ENCODE measurements around the gene OR6J1.
"Not testable (repeated sequence)": the region's sequence is repeated elsewhere in the genome, so short reads cannot be mapped to it uniquely, and the experiment has no call there.

Gene OR6J1

GRCh38 chr14:22607291-22607690 is 36.9 kb downstream of the OR6J1 start:
- DNase-seq (ENCODE audit: low read depth in 2 of 2, low spot score in 1 of 2), result no peak

- no peak for DNase-seq (ENCODE audit: low read depth in 2 of 2, low spot score in 1 of 2)
Measured at GRCh38 chr14:22606380-22606779, 37.8 kb downstream of the OR6J1 start.

DNA sequence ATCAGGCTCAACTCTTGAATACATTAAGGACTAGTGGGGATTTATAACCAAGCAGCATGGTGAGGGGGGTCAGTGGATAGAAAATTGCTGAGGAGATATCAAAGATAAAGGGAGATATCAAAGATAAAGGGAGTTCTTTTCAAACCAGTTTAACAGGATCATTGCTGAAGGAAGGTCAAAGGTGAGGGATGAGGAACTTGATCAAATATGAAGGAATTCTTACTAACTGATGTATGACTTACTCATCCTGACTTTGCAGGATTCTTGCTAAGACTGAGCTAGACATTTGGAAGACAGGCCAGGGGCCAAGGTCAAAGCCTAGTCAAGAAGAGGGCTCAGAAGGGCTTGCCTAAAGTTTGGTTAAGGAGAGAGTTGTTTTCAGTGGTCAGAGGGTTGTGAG is 41.3 kb downstream of the OR6J1 start:
- no peak for DNase-seq (ENCODE audit: low read depth in 2 of 2, low spot score in 1 of 2)

DNA sequence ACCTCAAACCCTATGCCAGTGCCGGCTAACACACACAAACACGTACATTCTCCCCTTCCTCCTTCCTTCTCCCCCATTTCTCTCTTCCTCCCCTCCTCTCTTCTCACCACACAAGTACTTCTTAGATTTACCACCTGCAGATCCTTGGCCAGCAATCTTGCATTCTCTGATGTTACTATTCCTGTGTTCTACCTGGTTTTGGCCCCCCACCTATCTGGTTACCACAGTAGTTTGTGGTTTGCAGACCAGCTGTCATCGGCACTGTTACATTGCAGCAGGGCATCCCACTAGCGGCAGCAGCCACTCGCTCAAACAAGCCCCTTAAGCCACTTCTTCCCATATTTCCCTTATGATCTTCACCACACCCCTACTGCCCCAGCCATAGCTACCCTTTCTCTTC is 42.2 kb downstream of the OR6J1 start:
- DNase-seq (ENCODE audit: low read depth in 2 of 2, low spot score in 1 of 2), result no peak

DNA sequence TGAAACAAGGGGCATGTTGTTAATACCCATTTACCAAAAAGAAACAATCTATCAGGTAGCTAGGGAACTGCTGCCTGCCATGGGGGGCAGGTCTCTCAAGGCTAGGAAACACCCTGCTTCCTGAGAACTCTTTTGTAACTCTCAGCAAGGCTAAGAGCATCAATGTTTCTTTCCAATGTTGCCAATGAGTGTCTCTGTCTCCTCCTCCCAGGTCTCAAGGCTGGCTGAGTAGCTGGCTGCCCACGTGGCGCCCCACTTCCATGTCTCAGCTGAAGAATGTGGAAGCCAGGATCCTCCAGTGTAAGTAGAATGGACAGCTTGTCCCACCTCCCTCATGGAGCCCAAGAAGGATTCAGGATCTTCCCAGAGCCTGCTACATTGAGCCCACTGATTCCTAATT is 42.7 kb downstream of the OR6J1 start:
- no peak for DNase-seq (ENCODE audit: low read depth in 2 of 2, low spot score in 1 of 2)

DNA sequence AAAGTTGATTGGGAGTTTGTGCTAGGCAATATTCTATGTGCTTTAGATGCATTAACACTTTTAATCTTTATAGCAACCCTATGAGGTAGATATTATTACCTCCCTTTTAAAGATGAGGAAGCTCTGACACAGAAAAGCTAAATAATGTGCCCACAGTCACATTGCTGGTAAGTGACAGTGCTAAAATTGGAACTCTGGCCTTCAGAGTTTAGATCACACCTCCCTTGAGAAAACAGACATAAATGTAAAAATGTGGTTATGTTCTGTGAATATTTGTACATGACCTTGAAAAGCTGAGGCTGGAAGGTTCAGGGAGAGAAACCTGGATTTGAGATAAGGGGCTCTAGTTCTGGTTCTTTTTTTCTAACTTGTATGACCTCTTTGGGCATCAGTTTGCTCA is 44.1 kb downstream of the OR6J1 start:
- DNase-seq (ENCODE audit: low read depth in 2 of 2, low spot score in 1 of 2), result no peak

DNA sequence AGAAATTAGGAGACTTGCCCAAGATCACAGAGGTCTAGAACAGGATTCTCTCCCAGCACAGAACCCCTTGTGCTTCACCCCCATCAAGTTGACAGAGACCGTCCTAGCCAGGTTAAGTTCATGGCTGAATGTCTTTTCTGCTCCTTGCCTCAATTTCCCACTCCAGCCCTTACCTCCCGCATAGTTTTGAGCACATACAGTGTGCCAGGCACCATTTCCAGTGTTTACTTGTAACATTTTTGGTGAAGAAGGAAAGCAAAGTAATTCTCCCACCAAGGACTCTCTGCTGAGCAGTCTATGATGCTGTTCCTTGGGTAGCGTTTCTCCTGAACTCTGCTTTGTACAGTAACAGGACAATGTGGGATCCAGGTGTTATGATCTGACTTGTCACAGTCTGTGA is 44.8 kb downstream of the OR6J1 start:
- no peak for DNase-seq (ENCODE audit: low read depth in 2 of 2, low spot score in 1 of 2)

- no peak for DNase-seq (ENCODE audit: low read depth in 2 of 2, low spot score in 1 of 2)
Measured at GRCh38 chr14:22598896-22599244, 45.3 kb downstream of the OR6J1 start.

GRCh38 chr14:22598099-22598895 is 45.9 kb downstream of the OR6J1 start, which contains the start of gene ABHD4:
Gene ABHD4 (plus strand): TSS chr14:22598300. CDS start chr14:22598307, 7 bp downstream.
- peak in 1 of 2 donors; percentile 27 for DNase-seq (ENCODE audit: low read depth in 2 of 2, low spot score in 1 of 2)

DNA sequence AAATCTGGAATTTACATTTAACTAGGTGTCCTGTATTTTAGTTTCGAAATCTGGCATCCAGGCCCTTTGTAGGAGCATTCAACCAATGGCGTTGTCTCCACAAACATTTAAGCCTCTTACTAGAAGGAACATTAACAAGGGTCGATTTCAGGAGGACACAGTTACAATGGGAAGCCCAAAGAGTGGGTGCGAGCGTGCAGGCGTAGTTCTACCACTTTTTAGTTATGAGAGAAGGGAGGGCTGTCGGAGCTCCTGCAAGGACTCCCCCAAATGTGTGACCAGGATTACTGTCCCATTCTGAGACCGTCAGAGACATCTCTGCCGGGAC is 46.4 kb downstream of the OR6J1 start:
- no peak for DNase-seq (ENCODE audit: low read depth in 2 of 2, low spot score in 1 of 2)

- DNase-seq (ENCODE audit: low read depth in 2 of 2, low spot score in 1 of 2), result no peak
Measured at GRCh38 chr14:22597265-22597664, 46.9 kb downstream of the OR6J1 start.

DNA sequence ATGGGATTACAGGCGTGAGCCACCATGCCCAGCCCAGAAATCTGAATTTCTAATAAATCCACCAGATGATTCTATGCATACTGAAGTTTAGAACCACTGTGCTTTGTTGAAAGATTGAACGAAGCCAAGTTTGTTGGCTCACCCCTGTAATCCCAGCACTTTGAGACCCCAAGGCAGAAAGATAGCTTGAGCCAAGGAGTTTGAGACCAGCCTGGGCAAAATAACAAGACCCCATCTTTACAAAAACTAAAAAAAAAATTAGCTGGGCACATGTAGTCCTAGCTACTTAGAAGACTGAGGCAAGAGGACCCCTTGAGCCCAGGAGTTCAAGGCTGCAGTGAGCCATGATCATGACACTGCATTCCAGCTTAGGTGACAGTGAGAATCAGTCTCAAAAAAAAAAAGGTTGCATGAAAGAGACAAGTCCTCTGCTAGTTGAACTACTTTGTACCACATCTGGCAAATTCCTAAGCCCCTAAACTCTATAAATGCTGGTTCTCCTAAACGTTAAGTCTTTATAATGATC is 47.7 kb downstream of the OR6J1 start:
- DNase-seq (ENCODE audit: low read depth in 2 of 2, low spot score in 1 of 2), result no peak

DNA sequence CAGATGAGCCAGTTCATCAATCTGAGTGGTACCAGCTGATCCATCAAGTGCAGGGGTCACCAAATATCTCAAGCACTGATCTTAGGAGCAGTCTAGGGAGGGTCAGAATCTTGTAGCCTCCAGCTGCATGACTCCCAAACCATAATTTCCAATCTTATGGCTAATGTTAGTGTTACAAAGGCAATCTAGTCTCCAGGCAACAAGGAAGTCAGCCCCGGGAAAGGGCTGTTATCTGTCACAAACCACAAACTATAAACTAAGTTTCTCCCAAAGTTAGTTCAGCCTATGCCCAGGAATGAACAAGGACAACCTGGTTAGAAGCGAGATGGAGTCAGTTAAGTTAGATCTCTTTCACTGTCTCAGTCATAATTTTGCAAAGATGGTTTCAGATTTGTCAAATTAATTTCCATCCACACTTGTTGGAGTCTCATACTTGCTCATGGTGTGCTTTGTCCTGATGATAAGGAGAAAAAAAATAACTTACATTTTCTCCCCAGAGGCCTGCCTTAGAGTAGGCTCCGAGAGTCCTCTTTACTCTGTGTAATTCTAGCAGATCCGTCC is 49.9 kb downstream of the OR6J1 start:
- no peak for DNase-seq (ENCODE audit: low read depth in 2 of 2, low spot score in 1 of 2)

- DNase-seq (ENCODE audit: low read depth in 2 of 2, low spot score in 1 of 2), result no peak
Measured at GRCh38 chr14:22593601-22594000, 50.6 kb downstream of the OR6J1 start.

DNA sequence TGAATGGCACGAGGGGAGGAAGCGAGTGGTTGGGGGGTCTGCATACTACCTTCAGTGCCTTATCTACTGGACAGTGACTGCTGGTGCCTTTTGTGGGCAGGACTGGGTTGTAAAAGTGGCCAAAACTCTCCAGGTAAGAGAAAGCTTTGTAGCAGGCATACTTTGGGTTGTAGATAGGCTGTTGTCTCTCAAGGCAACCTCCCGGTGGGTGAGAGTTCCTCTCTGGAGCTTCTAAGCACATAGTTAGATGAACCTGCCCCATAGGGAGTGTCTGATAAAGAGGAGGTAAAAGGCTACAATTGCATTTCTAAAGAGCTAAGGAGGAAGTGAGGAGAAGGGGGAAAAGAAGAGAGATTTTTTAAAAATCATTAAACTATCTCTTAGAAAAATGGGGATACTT is 51.0 kb downstream of the OR6J1 start:
- DNase-seq (ENCODE audit: low read depth in 2 of 2, low spot score in 1 of 2), result no peak

DNA sequence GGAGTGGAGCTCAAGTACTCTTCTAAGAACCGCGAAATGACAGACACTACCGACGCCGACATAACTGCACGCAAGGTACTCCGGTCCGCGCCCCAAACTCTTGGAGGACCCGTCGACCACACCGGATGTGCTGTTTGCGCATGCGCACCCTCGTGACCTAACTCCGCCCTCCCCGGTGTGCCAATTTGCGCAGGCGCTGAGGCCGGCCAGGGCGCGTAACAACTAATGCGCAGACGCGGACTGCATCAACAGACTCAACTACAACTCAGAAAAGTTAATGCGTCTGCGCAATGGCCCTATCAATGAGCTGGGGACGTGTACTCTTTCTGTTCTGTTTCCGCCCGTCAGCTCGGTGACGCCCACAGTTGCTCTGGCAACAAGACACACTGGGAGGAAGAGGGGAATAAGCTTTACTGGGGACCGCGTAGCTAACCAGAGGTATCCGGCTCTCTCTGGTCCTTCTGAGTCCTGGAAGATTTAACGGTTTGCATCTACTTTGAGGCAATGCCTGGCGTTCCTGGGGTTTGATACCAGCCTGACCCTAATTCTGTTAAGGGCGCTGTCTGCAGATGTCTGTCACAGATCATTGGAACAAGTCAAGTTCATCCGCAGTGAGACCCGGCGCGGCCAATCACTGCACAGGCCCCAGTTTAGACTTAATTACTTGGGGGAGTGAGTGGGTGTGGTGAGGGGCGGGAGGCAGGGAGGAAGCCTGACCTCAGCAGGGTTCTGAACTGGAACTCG is 54.9 kb downstream of the OR6J1 start, which contains the start of gene DAD1:
Gene DAD1 (minus strand): TSS at position 129 of the 744 bp plus-strand sequence. CDS start 67 bp downstream, at position 62.
- DNase-seq (ENCODE audit: low read depth in 2 of 2, low spot score in 1 of 2), result peak; percentile 98 to 99

- no peak for DNase-seq (ENCODE audit: low read depth in 2 of 2, low spot score in 1 of 2)
Measured at GRCh38 chr14:22588526-22589095, 55.5 kb downstream of the OR6J1 start.

DNA sequence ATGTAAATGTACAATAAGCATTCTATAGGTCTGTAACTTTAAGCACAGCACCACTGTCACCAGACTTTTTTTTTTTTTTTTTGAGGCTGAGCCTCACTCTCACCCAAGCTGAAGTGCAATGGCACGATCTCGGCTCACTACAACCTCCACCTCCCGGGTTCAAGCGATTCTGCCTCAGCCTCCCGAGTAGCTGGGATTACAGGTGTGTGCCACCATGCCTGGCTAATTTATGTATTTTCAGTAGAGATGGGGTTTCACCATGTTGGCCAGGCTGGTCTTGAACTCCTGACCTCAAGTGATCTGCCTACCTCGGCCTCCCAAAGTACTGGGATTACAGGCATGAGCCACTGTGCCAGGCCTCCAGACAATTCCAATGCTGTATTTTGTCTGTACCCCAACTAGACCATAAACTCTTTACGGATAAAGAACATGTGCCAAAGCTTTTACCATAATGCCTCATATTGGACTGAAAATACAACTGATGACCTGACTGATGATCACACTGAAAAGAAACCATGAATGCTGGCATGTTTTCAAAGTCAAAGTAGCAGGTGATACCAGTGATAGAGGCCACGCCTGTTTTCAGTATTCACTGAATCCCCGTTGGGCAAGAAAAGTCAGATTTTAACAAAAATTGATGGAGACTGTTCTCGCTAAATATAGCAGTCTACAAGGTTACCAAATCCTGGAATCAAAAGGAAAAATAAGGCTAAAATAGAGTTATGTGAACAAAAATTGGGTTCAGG is 56.3 kb downstream of the OR6J1 start:
- DNase-seq (ENCODE audit: low read depth in 2 of 2, low spot score in 1 of 2), result not testable (repeated sequence)

- no peak for DNase-seq (ENCODE audit: low read depth in 2 of 2, low spot score in 1 of 2)
Measured at GRCh38 chr14:22587247-22587646, 56.9 kb downstream of the OR6J1 start.

DNA sequence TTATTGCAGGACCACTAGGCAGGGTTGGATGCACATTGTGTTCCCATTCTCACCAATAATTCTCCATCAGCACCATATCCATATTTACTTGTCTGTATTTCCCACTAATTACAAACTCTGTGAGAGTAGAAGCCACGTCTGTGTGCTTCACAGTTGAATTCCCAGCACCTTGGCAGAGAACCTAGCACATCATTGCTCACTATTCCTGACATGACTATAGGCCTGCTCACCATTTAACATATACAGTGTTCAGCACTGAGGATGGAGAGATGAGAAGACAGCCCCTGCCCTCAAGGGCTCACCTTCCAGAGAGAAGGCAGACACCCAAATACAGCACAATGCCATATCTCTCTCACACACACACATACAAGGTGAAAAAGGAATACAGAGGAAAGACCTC is 60.2 kb downstream of the OR6J1 start:
- DNase-seq (ENCODE audit: low read depth in 2 of 2, low spot score in 1 of 2), result no peak
